Activated CD8-positive, alpha-beta memory T cell treated with anti-CD3 and anti-CD28 coated beads, Interleukin-2, amount 50 U/mL, for 24 hours (primary cell): ENCODE data around the gene METTL25B.

Experiments
- DNase-seq: peaks from one replicate; pipeline ENCODE4 v3.0.0-alpha.2; 2020; ENCODE audit errors: extremely low read depth

The METTL25B gene

DNA sequence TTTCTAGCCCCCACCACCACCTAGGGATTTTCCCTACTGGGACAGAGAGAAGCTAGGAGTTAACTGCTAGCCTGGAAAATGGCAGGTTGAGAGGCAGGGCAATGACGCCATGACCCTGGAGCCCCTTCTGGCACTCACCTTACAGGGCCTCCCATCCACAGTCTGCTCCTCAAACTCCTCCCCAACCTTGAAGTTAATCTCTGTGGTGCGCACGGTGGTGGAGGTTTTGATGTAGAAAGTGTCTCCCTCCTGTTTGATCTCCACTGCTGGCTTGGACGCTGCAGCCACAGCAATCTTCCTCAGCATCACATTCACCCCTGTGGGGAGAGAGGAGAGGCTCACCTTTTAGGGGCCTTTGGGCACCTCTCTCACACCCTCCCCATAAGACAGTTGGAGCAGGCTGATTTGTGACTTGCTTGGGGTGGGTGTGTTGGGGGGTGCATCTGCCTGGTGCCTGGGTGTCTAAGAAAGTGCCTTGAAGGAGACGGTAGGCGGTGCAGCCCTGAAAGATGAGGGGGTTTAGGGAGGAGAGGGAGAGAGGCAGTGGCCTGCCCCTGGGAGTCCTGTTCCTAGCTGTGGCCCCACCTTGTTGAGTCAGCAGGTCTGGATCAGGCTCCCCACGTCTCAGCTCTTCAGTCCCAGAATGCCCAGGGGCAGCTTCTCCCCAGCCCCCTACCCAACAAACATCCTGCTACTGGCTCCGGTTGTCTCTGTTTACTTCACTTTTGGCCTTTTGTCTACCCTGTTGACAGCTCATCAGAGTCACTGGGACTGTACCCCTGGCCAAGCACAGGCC, 27.3 kb upstream of the METTL25B start:
- no peak for DNase-seq

DNA sequence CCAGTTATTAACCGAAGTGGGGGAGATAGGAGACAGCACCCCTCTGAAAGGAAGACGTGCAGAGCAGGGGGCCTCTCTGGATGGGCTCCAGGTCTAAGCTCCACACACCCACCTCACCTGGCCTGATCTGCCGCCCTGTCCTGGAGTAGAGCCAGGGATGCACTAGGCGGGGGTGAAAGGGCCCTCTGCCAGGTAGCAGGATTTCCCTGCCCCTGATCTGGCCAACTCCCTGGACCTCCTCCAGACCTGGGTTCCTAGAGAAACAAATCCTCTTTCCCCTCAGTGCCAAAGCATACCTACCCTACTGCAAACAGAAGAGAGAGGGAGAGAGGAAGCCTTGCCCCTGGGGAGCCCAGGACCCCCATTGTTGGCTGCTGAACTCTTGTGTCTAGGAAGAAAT, 24.9 kb upstream of the METTL25B start:
- DNase-seq = no peak

DNA sequence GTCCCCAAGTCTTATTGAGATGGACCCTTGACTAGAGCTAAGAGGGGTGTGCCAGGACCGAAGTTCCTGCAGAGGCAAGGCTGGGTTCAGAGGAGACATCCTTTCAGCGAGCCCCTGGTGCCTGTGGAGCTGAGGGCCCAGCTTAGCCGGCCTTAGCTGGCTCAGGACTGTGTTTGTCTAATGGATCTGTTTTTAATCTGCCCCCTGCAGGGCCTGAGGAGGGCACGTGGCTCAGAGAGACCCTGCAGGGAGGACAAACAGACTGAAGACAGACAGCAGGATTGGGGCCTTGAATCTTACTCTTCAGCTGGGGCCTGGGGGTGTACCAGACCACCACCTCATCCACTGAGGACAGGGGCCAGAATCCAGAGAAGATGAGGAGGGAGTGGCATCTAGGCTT, 24.5 kb upstream of the METTL25B start:
- DNase-seq = no peak

DNA sequence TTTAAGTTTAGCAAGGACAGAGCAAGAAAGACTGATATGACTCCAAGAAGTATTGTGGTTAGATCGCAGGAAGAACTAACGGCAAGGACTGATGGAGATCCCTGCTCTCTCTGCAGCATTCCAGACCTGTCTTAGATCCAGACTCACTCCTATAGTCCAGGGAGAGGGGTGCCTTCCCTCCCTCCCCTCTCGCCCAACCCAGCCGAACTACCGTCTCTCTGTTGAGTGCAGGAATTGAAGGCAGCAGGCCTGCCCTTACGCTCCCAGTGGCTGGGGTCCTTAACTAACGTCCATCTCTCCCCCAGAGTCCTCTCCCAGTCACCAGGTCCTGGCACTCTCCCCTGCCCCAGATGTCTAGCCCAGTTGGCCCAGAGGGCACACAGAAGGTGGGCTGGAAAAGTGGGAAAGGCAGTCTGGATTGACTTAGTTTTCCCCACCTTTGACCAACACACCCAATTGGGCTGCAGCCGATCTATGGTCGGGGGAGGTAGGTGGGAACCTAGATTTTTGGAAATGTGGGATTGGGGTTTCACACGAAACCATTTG, 24.0 kb upstream of the METTL25B start:
- DNase-seq = no peak

DNA sequence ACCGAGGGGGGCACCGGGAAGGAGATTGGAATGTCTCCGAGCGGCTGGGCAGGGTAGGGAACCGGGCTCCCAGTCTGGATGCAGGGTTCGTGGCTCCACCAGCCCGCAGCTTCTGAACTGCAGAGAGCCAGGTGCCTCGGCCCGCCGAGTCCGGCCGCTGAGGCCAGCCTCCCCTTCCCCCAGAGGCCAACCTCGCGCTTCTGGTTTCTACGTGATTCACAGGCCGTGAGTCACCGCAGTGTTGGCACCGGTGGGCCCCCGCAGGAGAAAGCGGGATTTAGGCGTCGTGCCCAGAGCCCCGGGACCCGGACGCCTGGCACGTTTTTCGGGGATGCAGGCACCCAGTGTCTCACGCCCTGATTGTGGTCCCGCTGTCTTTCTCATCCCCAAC, 23.3 kb upstream of the METTL25B start:
- no peak for DNase-seq

DNA sequence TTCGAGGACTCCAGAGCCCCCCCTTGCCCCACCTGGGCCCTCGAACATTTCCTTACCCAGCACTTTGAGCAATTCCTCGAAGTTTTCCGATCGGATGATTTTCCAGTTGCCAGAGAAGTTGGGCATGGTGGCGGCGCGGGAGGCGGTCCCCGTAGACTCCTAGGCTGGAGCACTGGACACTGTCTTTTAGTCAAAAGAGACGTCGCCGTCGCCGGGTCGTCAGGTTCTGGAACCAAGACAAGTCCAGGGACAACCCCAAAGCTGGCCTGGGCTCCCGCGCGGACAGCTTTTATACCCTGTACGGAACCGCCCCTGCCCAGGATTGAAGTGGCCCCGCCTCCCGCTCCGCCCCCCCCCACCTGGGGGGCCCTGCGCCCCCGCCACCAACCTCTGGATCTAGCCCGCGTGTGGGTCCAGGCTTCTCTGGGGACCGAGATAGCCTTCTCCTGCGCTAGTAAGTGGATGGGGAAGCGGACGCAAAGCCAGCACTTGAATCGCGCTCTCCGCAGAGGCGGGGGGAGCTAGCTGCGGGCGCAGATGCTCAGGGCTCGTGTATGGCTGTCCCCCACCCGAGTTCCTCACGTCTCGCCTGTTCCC, 22.9 kb upstream of the METTL25B start, which contains the start of gene CRABP2:
CRABP2 (minus strand) TSS at position 263 of the 597 bp plus-strand sequence; CDS start at position 126, 137 bp downstream.
- no peak for DNase-seq

DNA sequence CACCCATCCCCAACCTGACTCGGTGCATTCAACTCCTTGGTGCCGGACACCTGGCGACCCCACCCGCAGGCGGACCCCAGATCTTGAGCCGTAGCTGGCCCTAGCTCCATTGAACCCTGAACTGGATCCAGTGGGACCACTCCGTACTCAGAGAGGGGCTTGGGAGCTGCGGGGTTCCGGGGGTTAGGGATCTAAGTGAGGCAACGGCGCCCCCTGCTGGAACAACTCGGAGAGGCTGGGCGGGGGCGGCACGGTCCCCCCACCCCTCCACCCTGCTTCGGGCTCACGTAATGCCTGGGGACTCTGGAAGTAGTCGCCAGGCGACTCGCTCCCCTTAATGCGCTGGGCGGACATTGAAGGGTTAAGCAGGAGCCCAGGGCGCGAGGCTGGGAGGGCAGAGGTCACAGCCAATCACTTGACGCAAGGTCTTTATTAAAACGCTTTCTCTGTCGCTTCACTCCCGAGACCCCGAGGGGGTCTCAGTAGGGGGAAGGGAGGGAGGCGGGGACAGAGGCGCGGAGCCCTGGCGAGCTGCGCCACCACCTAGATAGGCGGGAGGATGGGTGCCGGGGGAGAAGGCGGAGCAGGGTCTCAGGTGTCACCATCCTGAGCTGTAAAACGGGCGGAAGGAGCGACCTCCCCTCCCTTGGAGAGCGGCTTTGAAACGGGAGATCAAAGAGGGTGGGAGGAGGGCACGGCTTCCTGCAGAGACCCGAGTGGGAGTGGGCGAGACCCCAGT, 22.2 kb upstream of the METTL25B start:
- peak; percentile 29 for DNase-seq

DNA sequence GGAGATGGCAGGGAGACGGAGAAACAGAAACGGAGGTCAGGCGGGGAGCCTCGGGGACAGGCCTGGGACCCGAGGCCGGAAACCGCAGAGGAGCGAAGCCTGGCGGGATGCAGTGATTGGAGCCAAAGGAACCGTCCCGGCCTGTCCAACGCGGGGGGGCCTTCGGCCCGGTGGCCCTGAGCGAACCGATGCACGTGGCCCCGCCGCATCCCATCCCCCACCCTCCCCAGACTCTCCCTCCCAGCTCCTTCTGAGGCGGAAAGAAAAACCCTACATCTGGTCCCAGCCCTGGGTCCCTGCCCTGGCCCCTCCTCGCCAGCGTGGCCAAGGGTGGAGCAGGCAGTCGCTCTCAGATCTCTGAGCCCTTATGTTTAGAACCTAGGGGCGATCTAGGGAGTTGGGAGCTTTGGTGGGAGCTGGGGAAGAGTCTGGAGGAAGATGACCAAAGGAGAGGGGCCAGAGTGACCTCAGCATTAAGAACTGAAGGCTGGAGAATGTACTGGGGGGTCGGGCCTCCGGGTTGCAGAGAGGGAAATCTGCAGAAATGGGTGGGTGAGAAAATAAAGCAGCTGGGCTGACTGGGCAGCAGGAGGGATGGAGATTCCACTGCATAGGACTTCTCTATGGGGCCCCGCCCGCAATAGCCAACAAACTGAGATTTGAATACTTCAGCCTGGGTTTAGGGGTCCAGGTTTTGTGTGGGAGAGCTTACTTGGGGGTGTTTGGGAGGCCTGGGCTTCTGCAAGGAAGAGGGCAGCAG, 21.4 kb upstream of the METTL25B start:
- DNase-seq = no peak

DNA sequence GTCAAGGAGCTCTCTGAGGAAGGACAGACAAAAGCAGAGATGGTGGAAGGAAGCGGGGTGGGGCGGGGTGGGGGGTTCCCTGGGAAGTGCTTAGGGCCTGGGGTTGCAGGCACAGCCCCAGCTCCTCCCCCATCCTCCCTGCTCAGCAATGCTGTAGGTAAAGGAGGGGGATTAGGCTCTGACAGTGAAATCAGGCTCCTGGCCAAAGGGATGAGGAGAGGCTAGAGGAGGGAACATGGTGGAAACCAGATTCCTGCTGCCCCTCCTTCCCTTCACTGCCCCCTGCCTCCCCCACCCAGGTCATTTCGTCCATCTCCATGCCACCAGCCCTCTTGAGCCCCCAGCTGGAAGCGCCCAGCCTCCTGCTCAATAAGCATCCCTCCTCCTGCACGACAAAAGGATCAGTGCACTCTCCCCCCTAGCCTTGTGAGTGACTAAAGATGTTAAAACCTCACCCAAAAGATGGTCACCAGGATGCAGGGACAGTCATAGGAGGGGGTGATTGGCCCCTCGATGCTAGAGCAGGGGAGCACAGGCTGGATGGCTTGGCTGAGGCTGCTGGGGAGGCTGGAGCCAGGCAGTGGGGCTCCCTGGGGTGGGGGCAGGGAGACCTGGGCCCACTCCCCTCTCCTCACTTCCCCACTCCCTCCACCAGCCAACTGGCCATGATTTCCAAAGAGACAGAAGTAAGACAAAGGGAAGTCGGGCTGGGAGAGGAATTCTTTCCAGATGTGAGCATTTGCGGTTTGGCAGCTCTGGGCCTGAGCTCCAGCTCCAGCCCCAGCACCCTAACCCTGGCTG, 20.7 kb upstream of the METTL25B start:
- no peak for DNase-seq

DNA sequence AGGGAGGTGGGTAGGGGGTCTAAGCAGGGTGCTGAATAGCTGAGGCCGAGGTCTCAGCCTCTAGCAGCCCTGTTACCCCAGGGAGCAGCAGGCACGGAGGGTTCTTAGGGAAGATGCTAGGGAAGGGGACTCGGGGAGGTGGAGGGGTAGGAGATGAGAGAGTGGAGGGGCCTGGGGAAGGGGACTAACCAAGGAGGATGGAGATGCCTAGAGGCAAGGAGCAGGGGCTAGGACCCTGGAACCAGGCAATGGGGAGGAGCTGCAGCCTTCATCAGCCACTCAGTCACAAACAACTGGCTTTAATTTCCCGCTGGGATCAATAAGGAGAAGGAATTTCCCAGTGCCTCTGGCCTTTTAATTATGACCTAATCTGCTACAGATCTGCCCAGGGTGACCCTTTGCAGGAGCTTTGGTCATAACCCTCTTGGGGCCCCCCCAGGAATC, 20.0 kb upstream of the METTL25B start:
- DNase-seq = no peak

DNA sequence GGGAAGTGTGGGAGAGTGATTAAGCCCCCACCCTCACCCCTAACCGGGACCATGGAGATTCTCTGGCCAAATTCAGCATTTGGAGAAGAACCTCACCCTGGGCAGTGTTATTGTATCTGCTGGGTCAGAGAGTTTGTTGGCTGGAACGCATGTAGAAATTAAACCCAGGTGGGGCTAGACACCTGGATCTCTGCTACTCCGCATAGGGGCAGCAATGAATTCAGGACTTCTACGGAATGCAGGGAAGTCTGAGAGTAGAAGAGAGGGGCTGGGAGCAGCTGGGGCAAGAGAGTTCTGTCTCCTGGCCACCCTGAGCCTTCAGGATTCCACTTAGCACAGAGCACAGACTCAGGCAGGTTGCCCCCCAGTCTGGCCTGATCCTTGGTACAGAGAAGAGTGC, 19.2 kb upstream of the METTL25B start:
- DNase-seq = no peak

DNA sequence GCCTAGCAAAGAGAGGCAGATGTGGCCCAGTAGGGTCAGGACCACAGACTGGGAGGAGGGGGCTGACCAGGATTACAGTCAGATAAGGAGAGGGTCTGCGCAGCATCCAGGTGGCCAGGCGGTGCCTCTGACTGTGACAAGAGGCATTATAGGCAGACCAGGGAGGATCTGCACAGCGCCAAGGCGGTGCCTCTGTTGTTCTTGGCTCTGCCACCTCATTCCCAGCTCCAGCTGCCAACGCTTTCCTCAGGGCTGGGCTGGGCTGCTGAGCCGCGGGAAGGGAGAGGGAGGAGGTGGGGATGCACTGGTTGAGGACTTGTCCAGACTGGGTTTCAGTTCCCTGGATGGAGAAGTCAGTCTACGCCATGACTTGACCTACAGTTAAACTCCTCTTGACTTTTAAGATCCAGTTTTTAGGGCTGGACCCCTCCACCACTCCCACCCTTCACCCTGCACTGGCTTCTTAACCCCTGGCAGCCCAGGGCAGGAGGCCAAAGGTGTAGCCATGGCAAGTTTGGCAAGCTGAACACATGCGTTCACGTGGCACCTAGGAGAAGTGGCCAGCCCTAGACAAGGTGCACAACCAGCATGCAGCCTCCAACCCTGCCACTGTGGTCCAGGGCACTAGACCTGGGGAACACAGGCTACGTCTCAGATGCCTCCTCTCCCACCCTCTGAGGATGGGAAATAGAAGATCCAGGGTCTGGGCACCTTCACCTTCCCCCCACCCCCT, 18.3 kb upstream of the METTL25B start:
- DNase-seq = no peak

DNA sequence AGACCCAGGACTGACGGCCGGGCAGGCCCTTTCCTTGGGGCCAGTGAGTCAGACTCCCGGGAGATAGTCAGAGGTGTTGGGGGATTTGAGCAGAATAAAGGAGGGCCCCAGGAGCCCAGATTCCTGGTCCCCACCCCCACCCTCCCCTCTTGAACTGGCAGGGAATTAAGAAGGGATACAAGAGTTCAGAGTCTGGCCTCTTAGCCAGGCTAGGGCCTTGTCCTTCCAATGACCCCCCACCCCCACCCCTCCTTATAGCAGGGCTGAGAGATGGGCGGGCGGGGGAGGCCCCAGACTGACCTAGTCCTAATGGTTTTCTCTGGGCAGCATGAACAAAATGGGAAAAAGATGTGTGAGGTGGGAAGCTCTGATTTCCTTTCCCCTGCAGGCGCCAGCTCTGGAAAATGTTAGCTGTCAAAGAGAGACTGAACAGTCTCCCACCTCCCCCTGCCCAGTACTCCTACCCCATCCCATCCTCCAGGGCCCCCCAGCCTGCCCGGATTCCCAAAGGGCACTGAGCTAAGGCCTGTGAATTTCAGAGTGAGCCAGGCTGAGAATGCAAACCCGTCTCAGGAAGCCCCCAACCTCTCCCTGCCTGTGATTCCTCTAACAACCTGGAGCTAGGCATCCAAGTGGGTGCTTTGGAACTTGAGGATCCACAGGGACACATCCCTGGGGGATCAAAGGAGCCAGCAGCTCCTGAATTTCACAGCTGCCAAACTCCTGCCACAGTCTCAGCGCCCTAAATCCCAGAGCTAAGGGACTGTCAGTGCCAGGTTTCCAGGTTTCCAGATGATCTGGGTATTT, 17.1 kb upstream of the METTL25B start:
- no peak for DNase-seq

DNA sequence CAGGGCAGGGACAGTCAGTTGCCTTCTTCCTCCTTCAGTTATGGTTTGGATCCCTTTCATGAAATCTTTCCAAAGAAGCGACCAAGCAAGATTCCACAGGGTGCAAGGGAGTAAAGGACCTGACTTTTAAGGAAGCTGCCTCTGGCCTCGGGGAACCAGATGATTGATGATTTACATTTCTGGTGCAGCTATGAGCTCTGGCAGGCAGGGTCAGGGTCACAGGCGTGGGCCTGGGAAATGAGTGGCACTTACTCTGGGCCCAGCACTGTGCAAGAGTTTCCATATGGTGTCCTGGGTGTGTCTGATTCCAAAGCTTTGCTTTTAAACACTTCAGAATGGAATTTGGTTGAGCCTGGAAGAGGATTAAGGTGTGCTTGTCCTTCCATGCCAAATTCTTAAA, 15.6 kb upstream of the METTL25B start:
- no peak for DNase-seq

DNA sequence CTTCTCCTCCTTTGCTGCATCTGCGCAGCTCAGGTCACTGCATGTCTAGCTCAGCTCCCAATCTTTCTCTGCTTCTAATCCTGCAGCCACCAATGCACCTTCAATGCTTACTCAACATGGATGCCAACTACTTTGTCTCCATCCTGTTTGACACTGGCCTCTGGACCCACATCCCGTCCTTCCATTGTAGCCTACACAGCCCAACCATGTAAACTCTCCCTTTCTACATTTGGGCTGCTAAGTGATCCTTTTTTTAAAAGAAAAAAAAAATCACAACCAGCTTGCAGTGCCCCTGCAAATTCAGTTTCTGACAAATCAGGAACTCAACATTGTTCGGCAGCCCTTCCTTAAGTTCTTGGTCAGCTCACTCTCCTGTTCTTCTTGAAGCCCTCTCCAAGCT, 13.4 kb upstream of the METTL25B start:
- DNase-seq = no peak

DNA sequence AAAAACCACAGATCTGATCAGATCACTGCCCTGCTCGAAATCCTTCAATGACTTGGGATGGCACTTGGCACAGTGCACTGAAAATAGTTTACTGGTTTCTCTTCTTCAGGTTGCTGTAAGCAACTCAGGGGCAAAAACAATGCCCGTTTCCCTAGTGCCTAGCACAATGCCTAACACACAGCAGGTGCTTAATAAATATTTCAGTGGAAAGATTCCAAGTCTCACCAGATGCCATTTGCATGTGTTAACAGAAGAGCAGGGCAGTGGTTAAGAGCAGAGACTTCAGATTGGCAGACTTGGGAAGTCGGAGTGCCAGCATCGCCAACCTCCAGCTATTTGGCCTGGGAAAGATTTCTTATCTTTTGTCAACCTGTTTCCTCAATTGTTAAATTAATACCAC, 10.9 kb upstream of the METTL25B start:
- DNase-seq = no peak

DNA sequence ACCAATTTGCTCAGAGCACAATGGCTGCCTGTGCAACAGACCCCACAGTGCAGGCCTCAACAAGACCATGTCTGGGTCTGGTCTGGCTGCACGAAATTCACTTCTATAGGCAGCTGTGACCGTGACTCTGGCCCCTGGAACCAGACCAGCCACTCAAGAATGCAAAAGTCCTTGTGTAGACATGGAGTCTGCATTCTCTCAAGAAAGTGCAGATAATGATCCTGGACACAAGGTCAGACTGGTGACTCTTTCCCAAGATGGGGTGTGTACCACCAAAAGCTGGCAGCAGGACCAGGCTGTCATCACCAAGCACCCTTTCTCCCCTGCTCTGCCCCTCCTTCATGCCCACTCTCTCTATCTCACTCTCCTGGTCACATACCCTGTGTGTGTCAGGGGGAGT, 7.1 kb upstream of the METTL25B start:
- DNase-seq = no peak

DNA sequence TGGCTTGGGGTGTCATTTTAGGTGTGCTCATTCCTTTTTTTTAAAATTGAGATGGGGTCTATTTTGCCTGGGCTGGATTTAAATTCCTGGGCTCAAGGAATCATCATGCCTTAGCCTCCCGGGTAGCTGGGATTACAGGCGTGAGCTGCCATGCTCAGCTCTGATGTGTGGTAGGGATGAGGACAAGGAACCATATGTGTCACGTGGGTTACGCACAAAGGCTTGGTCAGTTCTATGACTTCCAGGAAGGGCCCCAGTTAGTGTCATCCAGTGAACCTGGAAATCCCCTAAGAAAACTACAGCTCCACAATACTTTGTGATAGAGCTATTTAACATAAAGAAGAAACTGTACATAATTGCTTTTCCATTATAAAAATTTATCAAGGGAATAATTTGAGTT, 6.7 kb upstream of the METTL25B start:
- DNase-seq = no peak

DNA sequence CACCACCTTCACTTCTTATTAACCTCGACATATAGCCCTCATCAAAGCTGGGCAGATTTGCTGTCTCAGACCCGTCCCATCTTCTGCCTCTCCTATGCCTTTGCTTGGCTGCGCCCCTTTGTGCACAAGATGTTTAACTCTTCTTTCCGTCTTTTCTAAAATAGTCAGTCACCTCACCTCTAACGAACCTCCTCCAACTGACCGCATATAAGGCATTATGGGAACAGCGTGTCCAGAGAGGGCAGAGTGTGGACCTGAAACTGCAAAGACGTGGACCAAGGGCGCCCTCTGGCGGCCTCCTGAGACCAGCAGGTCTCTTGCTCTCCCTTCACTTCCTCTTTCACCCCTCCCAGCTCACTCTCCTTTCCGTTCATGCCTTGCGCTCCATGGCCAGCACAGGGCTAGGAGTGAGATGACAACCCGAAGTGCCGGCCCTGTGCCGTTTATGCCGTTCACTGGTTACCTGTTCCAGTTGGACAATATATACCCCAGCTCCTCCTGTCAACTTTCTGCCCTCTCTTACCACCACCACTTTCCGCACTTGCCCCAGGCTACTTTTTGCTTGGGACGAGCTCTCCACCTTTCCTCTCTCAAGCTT, 2.5 kb upstream of the METTL25B start:
- DNase-seq = no peak
